Stomach (tissue), 9 donors: ENCODE measurements around the gene PAX5. TPM values are rescaled to one million over a fixed set of nuclear protein-coding genes. Genes with fewer than 3 reads are reported as not detected.

Source experiments
- DNase-seq, 2 donors: peaks; one replicate each; pipeline versions ENCODE4 v3.0.0 to v3.0.0-alpha.2; 2013 to 2019
- H3K27ac ChIP-seq, 5 donors: fragments of 200-600 bp in 4 of 5; sonication (generic) in 4 of 5; one replicate each; pipeline ENCODE4 v1.5.1; 2013 to 2019; ENCODE audit warnings: mild to moderate bottlenecking in 1 of 5, moderate library complexity in 1 of 5
- H3K27me3 ChIP-seq, 3 donors: fragments of 200-600 bp; sonication (generic); one replicate each; pipeline ENCODE4 v1.5.1; 2017 to 2019; ENCODE audit warnings: mixed run types in 1 of 3
- H3K36me3 ChIP-seq, 4 donors: fragments of 200-600 bp; sonication (generic); 1 replicate in 3 of 4; 2 replicates in 1 of 4; pipeline ENCODE4 v1.5.1; 2016 to 2019
- H3K4me1 ChIP-seq, 4 donors: fragments of 200-600 bp; sonication (generic); one replicate each; pipeline ENCODE4 v1.5.1; 2016 to 2019
- H3K4me3 ChIP-seq, 4 donors: fragments of 200-600 bp; sonication (generic) in 3 of 4; one replicate each; pipeline ENCODE4 v1.5.1; 2016 to 2019; ENCODE audit warnings: mild to moderate bottlenecking in 1 of 4
- H3K9me3 ChIP-seq, 4 donors: fragments of 200-600 bp; sonication (generic); one replicate each; pipeline ENCODE4 v1.5.1; 2016 to 2019
- EP300 ChIP-seq: sonication (generic); formaldehyde crosslinking; IDR thresholded peaks from one replicate; pipeline ENCODE4 v1.6.1; 2017; ENCODE audit warnings: antibody characterized with exemption
- POLR2A ChIP-seq, 4 donors: fragments of 450-650 bp; IDR thresholded peaks; one replicate each; pipeline ENCODE4 v1.6.1; 2016; ENCODE audit warnings: antibody characterized with exemption in 4 of 4, control low read depth in 2 of 4, mild to moderate bottlenecking in 1 of 4, moderate library complexity in 1 of 4
- POLR2AphosphoS5 ChIP-seq, 3 donors: sonication (generic); formaldehyde crosslinking; IDR thresholded peaks; one replicate each; pipeline ENCODE4 v1.6.1; 2016; ENCODE audit warnings: antibody characterized with exemption in 3 of 3
- WGBS, 5 donors: extraction: QIAGEN DNeasy Blood & Tissue Kit in 3 of 5; methylation state at CpG; one replicate each; pipeline versions ENCODE4 v1.1.5 to v1.1.7; 2013 to 2018; 5-methylcytosine and 5-hydroxymethylcytosine counted together
- intact Hi-C: fragments of 100-400 bp; cut with DNase I; formaldehyde crosslinking; loops from one replicate; pipeline ENCODE4 v1.15.1; 2023; ENCODE audit warnings: low total_unique reads
- polyA plus RNA-seq, 3 donors: library from polyadenylated mRNA; stranded (reverse); fragments of 200-250 nt; gene quantifications; one replicate each; pipeline ENCODE4 v1.2.3, GENCODE V29; 2013
- total RNA-seq, 5 donors: library from RNA; depleted of rRNA; stranded (reverse); fragments of >200 nt; gene quantifications; one replicate each; pipeline versions ENCODE4 v1.1.0 to v1.2.3, GENCODE V29; 2014 to 2016
- TF ChIP-seq, protein P1 (sequence below), 7 experiments: fragments of 450-650 bp in 4 of 7; fragments of 200-600 bp in 3 of 7; sonication (generic) in 3 of 7; IDR thresholded peaks; one replicate each; pipeline ENCODE4 v1.5.1; 2016 to 2019; ENCODE audit warnings: antibody characterized with exemption in 7 of 7, control low read depth in 2 of 7, mild to moderate bottlenecking in 1 of 7
- donor health status: healthy with polysubstance abuse.
- donor health status: Bipolar disorder and iron deficiency.
- donor health status: healthy.

The PAX5 gene
- total and polyA plus RNA-seq, 8 donors: 0.43 to 1.3 TPM; not detected in 6

DNA sequence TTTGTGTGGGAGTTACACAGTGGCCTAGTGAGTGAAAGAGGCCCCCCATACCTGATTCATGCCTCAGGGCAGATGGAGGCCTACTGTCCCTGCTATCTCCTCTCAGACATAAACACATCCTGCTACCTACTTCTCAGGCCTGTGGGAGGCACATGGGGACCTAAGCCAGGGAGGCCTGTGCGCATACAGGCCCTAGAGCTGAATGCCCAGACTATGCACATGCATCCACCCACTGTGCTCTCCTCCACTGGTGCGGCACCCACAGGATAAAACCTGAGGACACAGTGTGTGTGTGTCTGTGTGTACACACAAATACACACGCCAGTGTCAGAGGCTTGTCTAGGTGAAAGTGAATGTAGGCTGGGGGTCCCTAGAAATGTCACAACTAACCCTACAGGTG lies 1.4 kb downstream of the PAX5 start:
- TF ChIP-seq EP300 (no peak), POLR2AphosphoS5 (IDR thresholded peaks at IDR 0.05) (no peak), POLR2A (IDR thresholded peaks at IDR 0.05) (no peak)
- TF ChIP-seq, protein P1, sequence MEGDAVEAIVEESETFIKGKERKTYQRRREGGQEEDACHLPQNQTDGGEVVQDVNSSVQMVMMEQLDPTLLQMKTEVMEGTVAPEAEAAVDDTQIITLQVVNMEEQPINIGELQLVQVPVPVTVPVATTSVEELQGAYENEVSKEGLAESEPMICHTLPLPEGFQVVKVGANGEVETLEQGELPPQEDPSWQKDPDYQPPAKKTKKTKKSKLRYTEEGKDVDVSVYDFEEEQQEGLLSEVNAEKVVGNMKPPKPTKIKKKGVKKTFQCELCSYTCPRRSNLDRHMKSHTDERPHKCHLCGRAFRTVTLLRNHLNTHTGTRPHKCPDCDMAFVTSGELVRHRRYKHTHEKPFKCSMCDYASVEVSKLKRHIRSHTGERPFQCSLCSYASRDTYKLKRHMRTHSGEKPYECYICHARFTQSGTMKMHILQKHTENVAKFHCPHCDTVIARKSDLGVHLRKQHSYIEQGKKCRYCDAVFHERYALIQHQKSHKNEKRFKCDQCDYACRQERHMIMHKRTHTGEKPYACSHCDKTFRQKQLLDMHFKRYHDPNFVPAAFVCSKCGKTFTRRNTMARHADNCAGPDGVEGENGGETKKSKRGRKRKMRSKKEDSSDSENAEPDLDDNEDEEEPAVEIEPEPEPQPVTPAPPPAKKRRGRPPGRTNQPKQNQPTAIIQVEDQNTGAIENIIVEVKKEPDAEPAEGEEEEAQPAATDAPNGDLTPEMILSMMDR (IDR thresholded peaks at IDR 0.05): no peak
- no peak for DNase-seq
- Histone ChIP-seq H3K4me3 (no peak overlapping the region), H3K36me3 (no peaks in the 10 kb centered on the region), H3K9me3 (peaks cover 0 to 13% (median 0%) of the 10 kb centered on the region in 4 donors), H3K27ac (no peak overlapping the region), H3K4me1 (peaks cover 41 to 69% (median 55%) of the 10 kb centered on the region in 4 donors), H3K27me3 (peaks cover 63 to 100% (median 98%) of the 10 kb centered on the region in 3 donors)
- 48 to 84% (median 67%) methylated on average over 1 to 3 of the region's 3 CpGs for WGBS, 5 donors
- intact Hi-C loops: no loop called here

DNA sequence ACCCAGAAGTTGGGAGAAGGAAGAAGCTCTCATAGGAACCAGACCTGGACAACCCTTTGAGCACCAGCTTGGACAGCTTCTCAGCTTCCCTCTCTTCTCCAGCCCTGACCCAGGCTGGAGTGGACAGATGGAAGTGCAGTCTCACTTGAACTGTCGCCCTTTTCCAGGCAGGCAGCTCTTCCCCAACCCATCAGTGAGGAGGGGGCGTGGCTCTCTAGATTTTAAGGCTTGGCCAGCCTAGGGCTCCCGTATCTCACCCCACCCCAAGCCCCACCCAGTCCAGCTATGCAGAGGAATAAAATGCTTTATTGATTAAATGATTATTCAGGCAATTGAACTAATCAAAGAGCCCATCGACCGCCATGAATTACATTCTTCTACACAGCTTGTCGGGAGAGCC lies 2.2 kb downstream of the PAX5 start:
- peaks cover 0 to 13% (median 0%) of the 10 kb centered on the region in 4 donors for H3K9me3 ChIP-seq
- DNase-seq: no peak
- H3K27me3 ChIP-seq: peaks cover 71 to 100% (median 98%) of the 10 kb centered on the region in 3 donors
- no peaks in the 10 kb centered on the region for H3K36me3 ChIP-seq
- H3K4me1 ChIP-seq: peaks cover 38 to 69% (median 55%) of the 10 kb centered on the region in 4 donors
- intact Hi-C loops: no loop called here
- WGBS, 5 donors: 12 to 15% (median 13%) methylated on average over 6 of the region's 6 CpGs
- no peak for TF ChIP-seq POLR2AphosphoS5 (IDR thresholded peaks at IDR 0.05)
- TF ChIP-seq, protein P1 (IDR thresholded peaks at IDR 0.05): no peak
- TF ChIP-seq POLR2A (IDR thresholded peaks at IDR 0.05): no peak
- TF ChIP-seq EP300: no peak
- no peak overlapping the region for H3K4me3 ChIP-seq
- no peak overlapping the region for H3K27ac ChIP-seq

DNA sequence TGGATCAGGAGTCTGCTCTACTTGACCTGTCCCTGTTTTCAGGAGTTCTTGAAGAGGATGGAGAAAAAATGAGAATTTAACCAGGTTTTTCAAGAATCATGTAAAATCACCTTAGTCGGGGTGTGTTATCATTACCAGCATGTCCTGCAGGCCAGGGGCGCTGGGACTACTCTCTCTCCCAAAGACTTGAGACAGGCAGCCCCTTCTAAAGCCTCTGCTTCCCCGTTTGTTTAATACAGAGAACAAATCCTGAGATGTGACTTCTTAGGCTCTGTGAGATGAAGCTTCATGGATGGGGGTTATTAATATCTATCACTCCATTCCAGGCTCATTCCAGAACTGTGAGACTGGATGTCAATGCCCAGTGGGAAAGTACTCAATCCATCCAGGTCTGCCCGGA lies 3.0 kb downstream of the PAX5 start:
- Histone ChIP-seq H3K36me3 (no peaks in the 10 kb centered on the region), H3K9me3 (peaks cover 0 to 13% (median 0%) of the 10 kb centered on the region in 4 donors), H3K27me3 (peaks cover 74 to 100% (median 98%) of the 10 kb centered on the region in 3 donors), H3K27ac (no peak overlapping the region), H3K4me1 (peaks cover 38 to 69% (median 55%) of the 10 kb centered on the region in 4 donors), H3K4me3 (no peak overlapping the region)
- WGBS, 5 donors: 19 to 36% (median 28%) methylated on average over 4 of the region's 4 CpGs
- TF ChIP-seq POLR2A (IDR thresholded peaks at IDR 0.05) (no peak), EP300 (no peak), POLR2AphosphoS5 (IDR thresholded peaks at IDR 0.05) (no peak)
- TF ChIP-seq, protein P1 (IDR thresholded peaks at IDR 0.05): no peak
- no peak for DNase-seq
- intact Hi-C loops: no loop called here

DNA sequence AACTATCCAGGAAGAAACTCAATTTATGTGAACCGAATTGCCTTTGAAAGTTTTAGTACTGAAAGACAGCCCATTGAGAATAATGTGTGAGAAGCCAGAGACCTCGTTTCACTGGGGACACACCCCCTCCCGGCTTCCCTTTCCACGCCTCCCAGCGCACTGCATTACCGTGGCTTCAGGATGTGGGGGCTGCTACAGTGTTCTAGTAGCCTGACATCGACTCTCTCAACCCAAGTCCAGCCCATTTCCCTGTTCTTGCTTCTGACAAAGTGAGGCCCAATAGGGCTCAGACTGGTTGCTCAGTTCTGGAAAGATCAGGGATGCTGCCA lies 3.5 kb downstream of the PAX5 start:
- peak in 1 of 2 donors; percentile 20 for DNase-seq
- no peaks in the 10 kb centered on the region for H3K36me3 ChIP-seq
- WGBS, 5 donors: 3 to 10% (median 6%) methylated on average over 7 of the region's 7 CpGs
- peaks cover 74 to 100% (median 98%) of the 10 kb centered on the region in 3 donors for H3K27me3 ChIP-seq
- peak overlapping the region in 1 of 4 donors; percentile 4 for H3K4me3 ChIP-seq
- no peak overlapping the region for H3K27ac ChIP-seq
- intact Hi-C loops: no loop called here
- H3K4me1 ChIP-seq: peaks cover 41 to 69% (median 55%) of the 10 kb centered on the region in 4 donors
- TF ChIP-seq, protein P1 (IDR thresholded peaks at IDR 0.05): no peak
- TF ChIP-seq EP300 (no peak), POLR2A (IDR thresholded peaks at IDR 0.05) (no peak), POLR2AphosphoS5 (IDR thresholded peaks at IDR 0.05) (no peak)
- peaks cover 0 to 13% (median 0%) of the 10 kb centered on the region in 4 donors for H3K9me3 ChIP-seq
